Transverse colon (tissue), 4 donors: Measurements from ENCODE around the gene WIZ. TPM values are rescaled to one million over a fixed set of nuclear protein-coding genes. Genes with fewer than 3 reads are reported as not detected.

ENCODE experiments used
- DNase-seq: peaks from one replicate; pipeline ENCODE4 v3.0.0-alpha.2; 2019
- H3K27ac ChIP-seq, 4 donors: fragments of 200-600 bp; sonication (generic); 2 replicates each; pipeline ENCODE4 v1.5.1; 2016 to 2018; ENCODE audit warnings: inconsistent platforms in 4 of 4
- H3K27me3 ChIP-seq: fragments of 200-600 bp; sonication (generic); 2 replicates; pipeline ENCODE4 v1.5.1; 2017; ENCODE audit warnings: inconsistent platforms
- H3K36me3 ChIP-seq, 4 donors: fragments of 200-600 bp; sonication (generic); 2 replicates each; pipeline ENCODE4 v1.5.1; 2017 to 2019; ENCODE audit warnings: inconsistent platforms in 4 of 4
- H3K4me1 ChIP-seq, 4 donors: fragments of 200-600 bp; sonication (generic); 2 replicates each; pipeline ENCODE4 v1.5.1; 2017 to 2020; ENCODE audit warnings: inconsistent platforms in 4 of 4
- H3K4me3 ChIP-seq, 4 donors: fragments of 200-600 bp; sonication (generic); 1 replicate in 1 of 4; 2 replicates in 3 of 4; pipeline versions ENCODE4 v1.5.1 to v1.6.1; 2017 to 2019; ENCODE audit warnings: inconsistent platforms in 4 of 4
- H3K9me3 ChIP-seq, 2 donors: fragments of 200-600 bp; sonication (generic); 2 replicates each; pipeline ENCODE4 v1.5.1; 2017 to 2019; ENCODE audit warnings: inconsistent platforms in 2 of 2
- EP300 ChIP-seq: sonication (generic); formaldehyde crosslinking; IDR thresholded peaks from one replicate; pipeline ENCODE4 v1.6.1; 2017; ENCODE audit warnings: antibody characterized with exemption, low read depth
- POLR2A ChIP-seq: fragments of 450-650 bp; IDR thresholded peaks from one replicate; pipeline ENCODE4 v1.6.1; 2016; ENCODE audit warnings: antibody characterized with exemption, mild to moderate bottlenecking, moderate library complexity
- POLR2AphosphoS5 ChIP-seq, 3 donors: sonication (generic); formaldehyde crosslinking; IDR thresholded peaks; one replicate each; pipeline ENCODE4 v1.6.1; 2016; ENCODE audit warnings: antibody characterized with exemption in 3 of 3
- WGBS, 2 donors: methylation state at CpG; one replicate each; pipeline ENCODE4 v1.1.5; 2018; ENCODE audit warnings: low coverage in 1 of 2; 5-methylcytosine and 5-hydroxymethylcytosine counted together
- in situ Hi-C, 4 donors: fragments of 200-750 bp; cut with MboI; loops; one replicate each; pipeline versions ENCODE4 v1.15.0 to v1.15.1; 2017; ENCODE audit warnings: low sequenced_read_pairs in 3 of 4, low pct_ligation_motif_present in 1 of 4, low pct_unique_long_range_greater_than_20kb in 1 of 4
- intact Hi-C: fragments of 100-400 bp; cut with DNase I; formaldehyde crosslinking; loops from one replicate; pipeline ENCODE4 v1.15.1; 2023; ENCODE audit warnings: low total_unique reads
- total RNA-seq, 4 donors: library from RNA; depleted of rRNA; stranded (reverse); fragments of >200 nt; gene quantifications; one replicate each; pipeline ENCODE4 v1.1.0, GENCODE V29; 2016
- TF ChIP-seq, protein P1 (sequence below), 5 experiments: fragments of 200-600 bp in 3 of 5; fragments of 450-650 bp in 2 of 5; sonication (generic) in 3 of 5; IDR thresholded peaks; 1 replicate in 2 of 5; 2 replicates in 3 of 5; pipeline ENCODE4 v1.5.1; 2016 to 2017; ENCODE audit warnings: antibody characterized with exemption in 5 of 5, inconsistent platforms in 3 of 5, mild to moderate bottlenecking in 2 of 5, moderate library complexity in 1 of 5

WIZ gene, protein sequence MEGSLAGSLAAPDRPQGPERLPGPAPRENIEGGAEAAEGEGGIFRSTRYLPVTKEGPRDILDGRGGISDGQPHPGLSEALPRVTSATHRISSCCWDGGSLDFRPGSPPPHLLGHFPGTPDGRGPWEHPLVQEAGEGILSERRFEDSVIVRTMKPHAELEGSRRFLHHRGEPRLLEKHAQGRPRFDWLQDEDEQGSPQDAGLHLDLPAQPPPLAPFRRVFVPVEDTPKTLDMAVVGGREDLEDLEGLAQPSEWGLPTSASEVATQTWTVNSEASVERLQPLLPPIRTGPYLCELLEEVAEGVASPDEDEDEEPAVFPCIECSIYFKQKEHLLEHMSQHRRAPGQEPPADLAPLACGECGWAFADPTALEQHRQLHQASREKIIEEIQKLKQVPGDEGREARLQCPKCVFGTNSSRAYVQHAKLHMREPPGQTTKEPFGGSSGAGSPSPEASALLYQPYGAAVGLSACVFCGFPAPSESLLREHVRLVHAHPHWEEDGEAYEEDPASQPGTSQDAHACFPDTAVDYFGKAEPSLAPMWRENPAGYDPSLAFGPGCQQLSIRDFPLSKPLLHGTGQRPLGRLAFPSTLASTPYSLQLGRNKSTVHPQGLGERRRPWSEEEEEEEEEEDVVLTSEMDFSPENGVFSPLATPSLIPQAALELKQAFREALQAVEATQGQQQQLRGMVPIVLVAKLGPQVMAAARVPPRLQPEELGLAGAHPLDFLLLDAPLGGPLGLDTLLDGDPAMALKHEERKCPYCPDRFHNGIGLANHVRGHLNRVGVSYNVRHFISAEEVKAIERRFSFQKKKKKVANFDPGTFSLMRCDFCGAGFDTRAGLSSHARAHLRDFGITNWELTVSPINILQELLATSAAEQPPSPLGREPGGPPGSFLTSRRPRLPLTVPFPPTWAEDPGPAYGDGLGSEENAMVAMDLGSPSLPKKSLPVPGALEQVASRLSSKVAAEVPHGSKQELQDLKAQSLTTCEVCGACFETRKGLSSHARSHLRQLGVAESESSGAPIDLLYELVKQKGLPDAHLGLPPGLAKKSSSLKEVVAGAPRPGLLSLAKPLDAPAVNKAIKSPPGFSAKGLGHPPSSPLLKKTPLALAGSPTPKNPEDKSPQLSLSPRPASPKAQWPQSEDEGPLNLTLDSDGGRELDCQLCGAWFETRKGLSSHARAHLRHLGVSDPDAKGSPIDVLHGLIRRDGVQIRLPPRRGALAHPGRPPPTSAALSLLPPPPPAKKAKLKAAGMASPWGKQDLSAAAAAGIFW (N-terminal part only)
- 10 to 100 TPM; 31.0 to 63.6 (median 42.0) TPM for total RNA-seq

- intact Hi-C loops (no loop called here), in situ Hi-C loops (loop anchor here in 1 of 4 donors (25.0 kb wide), 1 partner anchor 188 kb away; no protein-coding TSS in a partner anchor)
- peaks cover 7% of the 10 kb centered on the region for H3K27me3 ChIP-seq
- DNase-seq = peak; percentile 91
- H3K4me1 ChIP-seq = peaks cover 0 to 23% (median 21%) of the 10 kb centered on the region in 4 donors
- H3K36me3 ChIP-seq = no peaks in the 10 kb centered on the region
- H3K4me3 ChIP-seq = peak within 1 kb of the TSS; percentile 58 to 83 (median 66)
- TF ChIP-seq EP300 = no peak
- peak in 2 of 3 donors; percentile 31 to 69 for TF ChIP-seq POLR2AphosphoS5 (IDR thresholded peaks at IDR 0.05)
- H3K27ac ChIP-seq = peak within 1 kb of the TSS; percentile 71 to 86 (median 77)
- WGBS, 2 donors = 13% methylated on average over 7 of the region's 77 CpGs; no CpG with 5 or more reads in 1 of the 2 donors
- no peaks in the 10 kb centered on the region for H3K9me3 ChIP-seq
These were observed at the start of gene WIZ for GRCh38 chr19:15449620-15450527. Gene WIZ (minus strand): TSS chr19:15449956. CDS start chr19:15448307, 1,649 bp downstream.

DNA sequence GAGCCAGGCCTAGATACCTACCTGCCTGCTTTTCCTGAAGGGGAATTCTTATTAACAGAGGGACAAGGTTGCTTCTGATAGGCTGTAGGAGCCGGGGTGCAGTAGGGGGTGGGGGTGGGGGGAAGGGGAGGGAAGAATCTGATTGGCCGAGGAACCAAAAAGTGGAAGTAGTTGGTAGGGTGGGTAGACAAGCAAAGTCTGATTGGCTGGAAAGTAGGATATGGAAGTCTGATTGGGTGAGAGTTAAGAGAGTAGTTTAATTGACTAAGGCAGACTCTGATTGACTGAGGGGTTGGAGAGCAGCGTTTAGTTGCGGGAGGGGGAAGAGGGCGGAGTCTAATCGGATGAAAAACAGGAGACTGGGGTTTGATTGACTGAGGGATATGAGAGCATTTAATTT, 49.2 kb upstream of the WIZ start:
- TF ChIP-seq EP300 (no peak), POLR2AphosphoS5 (IDR thresholded peaks at IDR 0.05) (no peak), POLR2A (no peak)
- TF ChIP-seq, protein P1, sequence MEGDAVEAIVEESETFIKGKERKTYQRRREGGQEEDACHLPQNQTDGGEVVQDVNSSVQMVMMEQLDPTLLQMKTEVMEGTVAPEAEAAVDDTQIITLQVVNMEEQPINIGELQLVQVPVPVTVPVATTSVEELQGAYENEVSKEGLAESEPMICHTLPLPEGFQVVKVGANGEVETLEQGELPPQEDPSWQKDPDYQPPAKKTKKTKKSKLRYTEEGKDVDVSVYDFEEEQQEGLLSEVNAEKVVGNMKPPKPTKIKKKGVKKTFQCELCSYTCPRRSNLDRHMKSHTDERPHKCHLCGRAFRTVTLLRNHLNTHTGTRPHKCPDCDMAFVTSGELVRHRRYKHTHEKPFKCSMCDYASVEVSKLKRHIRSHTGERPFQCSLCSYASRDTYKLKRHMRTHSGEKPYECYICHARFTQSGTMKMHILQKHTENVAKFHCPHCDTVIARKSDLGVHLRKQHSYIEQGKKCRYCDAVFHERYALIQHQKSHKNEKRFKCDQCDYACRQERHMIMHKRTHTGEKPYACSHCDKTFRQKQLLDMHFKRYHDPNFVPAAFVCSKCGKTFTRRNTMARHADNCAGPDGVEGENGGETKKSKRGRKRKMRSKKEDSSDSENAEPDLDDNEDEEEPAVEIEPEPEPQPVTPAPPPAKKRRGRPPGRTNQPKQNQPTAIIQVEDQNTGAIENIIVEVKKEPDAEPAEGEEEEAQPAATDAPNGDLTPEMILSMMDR (IDR thresholded peaks at IDR 0.05) = no peak
- in situ Hi-C loops = no loop called here
- WGBS, 2 donors = 61 to 68% methylated on average over 5 to 6 of the region's 6 CpGs

GRCh38 chr19:15498156-15498858, 48.6 kb upstream of the WIZ start:
- Histone ChIP-seq H3K9me3 (no peaks in the 10 kb centered on the region), H3K27ac (no peak overlapping the region), H3K4me3 (no peak overlapping the region), H3K4me1 (no peaks in the 10 kb centered on the region), H3K36me3 (no peaks in the 10 kb centered on the region), H3K27me3 (peaks cover 17% of the 10 kb centered on the region)
- intact Hi-C loops (no loop called here), in situ Hi-C loops (no loop called here)
- 59 to 65% methylated on average over 8 to 10 of the region's 10 CpGs for WGBS, 2 donors
- DNase-seq = no peak
- TF ChIP-seq, protein P1 (IDR thresholded peaks at IDR 0.05) = no peak

More for the DNA sequence above, 49.2 kb upstream of the WIZ start:
- Histone ChIP-seq H3K4me1 (no peaks in the 10 kb centered on the region), H3K27me3 (peaks cover 20% of the 10 kb centered on the region), H3K36me3 (no peaks in the 10 kb centered on the region), H3K4me3 (no peak overlapping the region), H3K9me3 (no peaks in the 10 kb centered on the region), H3K27ac (no peak overlapping the region)
- no peak for DNase-seq
- intact Hi-C loops = no loop called here
